OCI-M2 (cell line): Measurements from ENCODE around the gene JAM2.
"Not testable (repeated sequence)": the region's sequence is repeated elsewhere in the genome, so short reads cannot be mapped to it uniquely, and the experiment has no call there.

Experiments
- DNase-seq: peaks from one replicate; lab custom pipeline; 2025; ENCODE audit not compliant: unreplicated experiment; lab: John Stamatoyannopoulos, UW

JAM2 gene

GRCh38 chr21:25643486-25643885, 4.4 kb downstream of the JAM2 start:
- DNase-seq, result no peak

GRCh38 chr21:25646474-25646873, 7.4 kb downstream of the JAM2 start:
- DNase-seq, result no peak

- DNase-seq, result no peak
Measured at GRCh38 chr21:25647647-25648046, 8.6 kb downstream of the JAM2 start.

- DNase-seq, result no peak
Measured at GRCh38 chr21:25649146-25649545, 10.1 kb downstream of the JAM2 start.

GRCh38 chr21:25656412-25656811, 17.4 kb downstream of the JAM2 start:
- DNase-seq, result no peak

GRCh38 chr21:25657140-25657539, 18.1 kb downstream of the JAM2 start:
- DNase-seq, result no peak

- no peak for DNase-seq
Measured at GRCh38 chr21:25658427-25659035, 19.5 kb downstream of the JAM2 start.

GRCh38 chr21:25660233-25660632, 21.2 kb downstream of the JAM2 start:
- DNase-seq, result no peak

GRCh38 chr21:25664491-25664931, 25.5 kb downstream of the JAM2 start:
- no peak for DNase-seq

GRCh38 chr21:25670726-25671125, 31.7 kb downstream of the JAM2 start:
- DNase-seq, result no peak

- DNase-seq, result no peak
Measured at GRCh38 chr21:25676451-25676850, 37.4 kb downstream of the JAM2 start.

GRCh38 chr21:25682382-25682781, 43.3 kb downstream of the JAM2 start:
- no peak for DNase-seq

GRCh38 chr21:25687787-25688186, 48.7 kb downstream of the JAM2 start:
- no peak for DNase-seq

- DNase-seq, result no peak
Measured at GRCh38 chr21:25688275-25689155, 49.5 kb downstream of the JAM2 start.

GRCh38 chr21:25689226-25689625, 50.2 kb downstream of the JAM2 start:
- DNase-seq, result no peak

- DNase-seq, result no peak
Measured at GRCh38 chr21:25691976-25692375, 52.9 kb downstream of the JAM2 start.

- not testable (repeated sequence) for DNase-seq
Measured at GRCh38 chr21:25695461-25695860, 56.4 kb downstream of the JAM2 start.

- no peak for DNase-seq
Measured at GRCh38 chr21:25700741-25701140, 61.7 kb downstream of the JAM2 start.

- no peak for DNase-seq
Measured at GRCh38 chr21:25701529-25701928, 62.5 kb downstream of the JAM2 start.

- DNase-seq, result no peak
Measured at GRCh38 chr21:25708467-25709065, 69.5 kb downstream of the JAM2 start.

- DNase-seq, result no peak
Measured at GRCh38 chr21:25709684-25710265, 70.7 kb downstream of the JAM2 start.

- no peak for DNase-seq
Measured at GRCh38 chr21:25710550-25710949, 71.5 kb downstream of the JAM2 start.
